NCI-H82 treated with DMSO at 0.1 percent for 48 hours (cell line): ENCODE measurements around the gene MSRB3.

Source experiments
- DNase-seq: peaks from one replicate; lab custom pipeline; 2025; ENCODE audit not compliant: unreplicated experiment; lab: John Stamatoyannopoulos, UW

MSRB3 gene

GRCh38 chr12:65387396-65387795 lies 108.9 kb downstream of the MSRB3 start:
- no peak for DNase-seq

- no peak for DNase-seq
These were observed 111.0 kb downstream of the MSRB3 start for GRCh38 chr12:65389436-65389835.

DNA sequence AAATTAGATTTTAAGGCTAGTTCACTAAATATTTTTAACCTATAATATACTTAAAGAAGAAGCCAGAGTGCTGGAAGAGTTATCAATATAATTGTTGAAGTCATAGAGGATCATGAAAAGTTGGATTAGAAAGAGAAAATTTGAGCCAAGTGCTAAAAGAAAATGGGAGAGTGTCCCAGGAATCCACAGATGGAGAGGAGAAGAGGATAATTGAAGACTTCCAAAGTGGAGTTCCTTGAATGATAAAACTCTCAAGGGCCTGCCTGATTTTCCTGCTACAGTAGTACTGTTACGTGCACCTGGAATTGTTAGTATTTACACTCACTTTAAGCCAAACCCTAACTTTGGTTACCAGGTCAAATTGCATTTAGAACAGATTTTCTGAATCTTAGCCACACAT lies 113.2 kb downstream of the MSRB3 start:
- DNase-seq = no peak

GRCh38 chr12:65392491-65392890 lies 114.0 kb downstream of the MSRB3 start:
- DNase-seq = no peak

- no peak for DNase-seq
These were observed 124.7 kb downstream of the MSRB3 start for GRCh38 chr12:65403188-65403587.

DNA sequence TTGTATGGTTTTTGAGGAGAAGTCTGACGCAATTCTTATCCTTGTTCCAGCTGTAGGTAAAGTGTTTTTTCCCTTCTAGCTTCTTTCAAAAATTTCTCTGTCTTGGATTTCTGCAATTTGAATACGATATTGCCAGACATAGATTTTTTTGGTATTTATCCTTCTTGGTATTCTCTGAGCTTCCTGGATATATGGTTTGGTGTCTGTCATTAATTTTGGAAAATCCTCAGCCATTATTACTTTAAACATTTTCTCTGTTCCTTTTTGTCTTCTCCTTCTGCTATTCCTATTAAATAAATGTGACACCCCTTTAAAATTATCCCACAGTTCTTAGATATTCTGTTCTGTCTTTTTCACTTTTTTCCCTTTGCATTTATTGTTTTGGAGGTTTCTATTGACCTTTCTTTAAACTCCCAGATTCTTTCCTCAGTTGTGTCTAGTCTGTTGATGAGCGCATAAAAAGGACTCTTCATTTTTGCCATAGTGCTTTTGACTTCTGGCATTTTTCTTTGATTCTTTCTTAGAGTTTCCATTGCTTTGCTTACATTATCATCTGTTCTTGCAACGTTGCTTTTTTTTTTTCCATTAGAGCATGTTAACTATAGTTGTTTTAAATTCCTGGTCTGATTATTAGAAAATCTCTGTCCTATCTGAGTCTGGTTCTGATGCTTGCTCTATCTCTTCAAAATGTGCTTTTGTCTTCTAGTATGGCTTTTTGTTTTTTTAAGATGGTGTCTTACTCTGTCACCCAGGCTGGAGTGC lies 129.1 kb downstream of the MSRB3 start:
- no peak for DNase-seq

GRCh38 chr12:65408441-65408840 lies 130.0 kb downstream of the MSRB3 start:
- no peak for DNase-seq

GRCh38 chr12:65409726-65410125 lies 131.2 kb downstream of the MSRB3 start:
- DNase-seq = no peak

GRCh38 chr12:65411171-65411570 lies 132.7 kb downstream of the MSRB3 start:
- DNase-seq = no peak

DNA sequence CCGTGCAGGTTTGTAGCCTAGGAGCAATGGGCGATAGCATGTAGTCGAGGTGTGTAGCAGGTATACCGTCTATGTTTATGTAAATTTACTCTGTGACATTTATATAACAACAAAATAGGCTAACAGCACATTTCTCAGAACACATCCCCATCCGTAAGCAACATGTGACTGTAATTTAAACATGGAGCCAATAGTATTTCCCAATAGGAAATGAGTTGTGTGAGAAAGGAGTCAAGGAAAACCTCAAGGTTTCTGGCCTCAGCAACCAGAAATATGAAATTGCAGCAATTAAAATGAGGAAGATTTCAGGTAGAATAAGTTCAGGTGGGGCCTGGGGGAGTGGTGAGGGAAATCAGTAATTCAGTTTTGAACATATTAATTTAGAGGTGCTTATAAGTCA lies 136.0 kb downstream of the MSRB3 start:
- no peak for DNase-seq

DNA sequence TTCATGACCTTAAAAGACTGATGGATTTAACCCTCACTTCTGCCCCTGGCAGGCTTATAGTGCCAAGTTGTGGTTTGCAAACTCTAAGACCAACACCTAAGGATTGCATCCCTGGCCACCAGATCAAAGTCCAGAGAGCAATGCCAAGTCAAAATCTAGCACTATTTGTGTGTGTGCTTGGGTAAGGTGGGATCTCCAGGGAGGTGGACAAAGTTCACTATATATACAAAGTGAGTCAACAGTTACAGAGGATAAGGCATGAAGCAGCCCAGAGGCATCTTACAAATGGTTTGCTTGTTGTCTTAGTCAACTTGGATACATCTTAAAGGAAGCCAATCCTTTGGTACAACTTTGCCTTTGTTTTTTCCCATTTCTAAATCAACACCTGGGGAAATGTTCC lies 137.3 kb downstream of the MSRB3 start:
- no peak for DNase-seq

GRCh38 chr12:65419284-65420072 lies 141.0 kb downstream of the MSRB3 start:
- DNase-seq = no peak

DNA sequence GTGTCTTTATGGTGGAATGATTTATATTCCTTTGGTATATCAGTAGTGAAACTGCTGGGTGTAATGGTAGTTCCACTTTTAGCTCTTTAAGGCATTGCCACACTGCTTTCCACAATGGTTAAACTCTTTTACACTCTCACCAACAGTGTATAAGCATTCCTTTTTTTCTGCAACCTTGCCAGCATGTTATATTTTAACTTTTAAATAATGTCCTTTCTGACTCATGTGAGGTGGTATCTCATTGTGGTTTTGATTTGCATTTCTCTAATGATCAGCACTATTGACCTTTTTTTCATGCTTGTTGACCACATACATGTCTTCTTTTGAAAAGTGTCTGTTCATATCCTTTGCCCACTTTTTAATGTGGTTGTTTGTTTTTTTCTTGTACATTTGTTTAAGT lies 142.5 kb downstream of the MSRB3 start:
- DNase-seq = no peak

DNA sequence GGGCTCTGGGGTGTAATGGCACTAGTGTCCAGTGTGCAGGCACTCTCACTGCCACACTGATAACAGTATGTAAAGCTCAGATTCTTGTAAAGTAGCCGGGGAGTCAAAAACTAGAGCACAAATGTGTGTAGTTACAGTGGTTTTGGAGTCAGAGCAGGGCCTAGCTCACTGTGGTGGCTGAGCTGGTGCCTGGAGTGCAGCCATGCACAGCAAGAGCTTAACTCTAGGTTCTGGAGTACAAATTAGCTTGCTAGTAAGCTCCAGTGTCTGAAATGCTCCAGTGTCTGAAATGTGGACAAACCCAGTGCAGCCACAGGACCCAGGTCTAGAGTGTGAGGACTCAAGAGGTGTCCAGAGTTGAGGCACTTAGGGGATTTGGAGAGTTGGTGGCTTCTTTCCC lies 149.2 kb downstream of the MSRB3 start:
- DNase-seq = no peak

DNA sequence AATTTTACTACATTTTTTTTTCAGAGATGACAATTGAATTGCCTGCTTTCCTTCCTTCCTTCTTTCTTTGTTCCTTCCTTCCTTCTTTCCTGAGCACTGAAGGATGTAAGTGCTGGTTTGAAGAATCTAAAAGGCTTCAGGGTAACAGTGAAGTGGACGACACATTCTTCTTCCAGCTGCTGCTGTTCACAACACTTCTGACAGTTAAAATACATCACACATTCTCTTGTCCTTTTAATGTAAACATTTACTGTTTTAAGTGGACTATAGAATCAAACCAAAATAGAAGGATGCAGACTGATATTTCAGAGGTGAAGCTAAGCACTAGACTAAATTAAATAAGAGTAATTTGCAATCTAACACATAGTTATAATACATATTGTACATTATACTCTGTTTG lies 151.5 kb downstream of the MSRB3 start:
- no peak for DNase-seq

GRCh38 chr12:65430571-65431306 lies 152.3 kb downstream of the MSRB3 start:
- DNase-seq = no peak

DNA sequence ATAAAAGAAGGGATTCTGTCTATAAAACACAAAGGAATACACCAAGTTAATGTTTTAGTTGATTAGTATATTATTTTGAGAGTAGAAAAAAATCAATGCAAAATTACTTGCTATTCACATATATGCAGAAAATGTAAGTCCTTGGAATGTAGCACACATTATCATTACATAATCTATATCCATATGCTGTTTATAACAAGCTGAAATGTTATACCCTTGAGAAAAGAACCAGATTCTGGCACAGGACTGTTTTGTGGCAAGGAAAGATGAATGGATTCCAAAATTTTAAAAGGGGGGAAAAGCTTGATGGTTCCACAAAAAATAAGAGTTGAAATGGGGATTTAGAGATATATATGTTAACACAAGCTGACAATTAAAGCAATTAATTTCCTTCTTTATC lies 153.6 kb downstream of the MSRB3 start:
- no peak for DNase-seq

GRCh38 chr12:65432651-65433050 lies 154.2 kb downstream of the MSRB3 start:
- peak; percentile 81 for DNase-seq

- no peak for DNase-seq
These were observed 156.3 kb downstream of the MSRB3 start for GRCh38 chr12:65434737-65435136.

DNA sequence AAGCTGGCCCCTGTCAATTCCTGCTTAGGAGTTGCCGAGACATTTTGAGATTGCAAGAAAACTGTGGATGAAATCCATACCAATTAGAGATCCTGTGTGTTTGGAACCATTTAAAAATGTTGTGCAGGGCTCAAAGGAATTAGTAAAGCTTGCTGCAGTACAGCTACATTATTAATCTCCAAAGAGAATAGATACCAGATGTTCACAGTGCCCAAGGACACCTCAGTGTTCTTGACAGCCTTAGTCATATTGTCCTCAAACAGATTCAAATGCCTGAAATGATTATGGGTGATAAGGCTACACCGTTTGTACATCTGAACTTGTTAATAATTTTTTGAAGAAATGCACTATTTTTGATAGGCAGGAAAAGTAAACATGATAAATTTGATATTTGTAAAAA lies 164.6 kb downstream of the MSRB3 start:
- DNase-seq = peak; percentile 20

GRCh38 chr12:65444996-65445395 lies 166.5 kb downstream of the MSRB3 start:
- no peak for DNase-seq

DNA sequence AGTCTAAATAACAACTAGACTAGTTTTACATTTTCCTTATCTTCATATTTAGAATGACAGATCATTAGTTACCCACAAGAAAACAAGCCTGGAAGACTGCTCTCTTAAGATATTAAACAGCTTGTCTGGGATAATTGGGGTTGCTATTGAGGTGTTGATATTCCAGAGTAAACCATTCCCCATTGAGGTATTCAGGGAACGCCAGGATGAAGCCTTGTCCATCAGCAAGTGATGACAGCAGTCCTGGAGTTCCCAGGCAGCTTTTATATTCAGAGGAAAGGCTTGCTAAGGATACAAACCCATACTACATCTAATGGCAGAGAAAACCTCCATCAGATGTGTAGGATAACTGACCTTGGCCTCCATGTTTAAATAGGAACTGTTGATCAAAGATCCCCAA lies 168.4 kb downstream of the MSRB3 start:
- no peak for DNase-seq
